ENCODE data around the gene TSHZ3. TPM values are rescaled to one million over a fixed set of nuclear protein-coding genes. Genes with fewer than 3 reads are reported as not detected.
A peak's percentile ranks its signal among the peaks of the same experiment; 100 is the strongest.

The TSHZ3 gene
- total and polyA plus RNA-seq, 2 donors from 2014 or later: 1.7 to 8.4 TPM

DNA sequence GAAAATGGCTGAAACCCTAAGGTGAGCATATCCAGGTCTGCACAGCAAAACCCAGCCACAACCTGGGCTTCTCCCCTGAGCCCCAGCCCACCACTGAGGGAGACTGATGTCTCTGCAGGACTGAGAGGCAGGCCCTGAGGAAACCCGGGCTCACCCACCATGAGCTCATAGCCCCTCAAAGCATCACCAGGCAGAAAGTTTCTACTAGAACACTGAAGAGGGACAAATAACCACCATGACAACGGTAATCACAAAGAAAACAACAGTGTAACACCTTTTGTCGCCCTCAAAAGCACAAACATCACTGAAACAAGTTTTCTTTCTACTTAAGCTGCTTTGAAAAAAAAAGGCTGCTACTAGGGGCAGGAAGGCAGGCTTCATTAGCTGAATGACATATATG, 29.8 kb downstream of the TSHZ3 start:
- Histone ChIP-seq H3K4me3 (ENCODE audit: low read length in 3 of 3) (no peak overlapping the region), H3K36me3 (ENCODE audit: control insufficient read depth in 2 of 3, insufficient read depth in 3 of 3, low read length in 3 of 3) (no peaks in the 10 kb centered on the region), H3K27me3 (ENCODE audit: control insufficient read depth, insufficient read depth, low read length) (no peaks in the 10 kb centered on the region), H3K9me3 (ENCODE audit: control insufficient read depth in 2 of 3, insufficient read depth in 1 of 3, low read length in 3 of 3) (no peaks in the 10 kb centered on the region), H3K4me1 (ENCODE audit: control insufficient read depth in 2 of 3, insufficient read depth in 2 of 3, low read depth in 1 of 3, low read length in 3 of 3) (peaks cover 0 to 4% (median 0%) of the 10 kb centered on the region in 3 donors), H3K27ac (ENCODE audit: low read depth in 2 of 2, low read length in 2 of 2) (no peak overlapping the region), H3K9ac (ENCODE audit: low read length in 3 of 3) (no peak overlapping the region)
- intact Hi-C loops (cut with DNase I): no loop called here
- FAIRE-seq (no peak), DNase-seq (no peak)
- TF ChIP-seq, protein P1, sequence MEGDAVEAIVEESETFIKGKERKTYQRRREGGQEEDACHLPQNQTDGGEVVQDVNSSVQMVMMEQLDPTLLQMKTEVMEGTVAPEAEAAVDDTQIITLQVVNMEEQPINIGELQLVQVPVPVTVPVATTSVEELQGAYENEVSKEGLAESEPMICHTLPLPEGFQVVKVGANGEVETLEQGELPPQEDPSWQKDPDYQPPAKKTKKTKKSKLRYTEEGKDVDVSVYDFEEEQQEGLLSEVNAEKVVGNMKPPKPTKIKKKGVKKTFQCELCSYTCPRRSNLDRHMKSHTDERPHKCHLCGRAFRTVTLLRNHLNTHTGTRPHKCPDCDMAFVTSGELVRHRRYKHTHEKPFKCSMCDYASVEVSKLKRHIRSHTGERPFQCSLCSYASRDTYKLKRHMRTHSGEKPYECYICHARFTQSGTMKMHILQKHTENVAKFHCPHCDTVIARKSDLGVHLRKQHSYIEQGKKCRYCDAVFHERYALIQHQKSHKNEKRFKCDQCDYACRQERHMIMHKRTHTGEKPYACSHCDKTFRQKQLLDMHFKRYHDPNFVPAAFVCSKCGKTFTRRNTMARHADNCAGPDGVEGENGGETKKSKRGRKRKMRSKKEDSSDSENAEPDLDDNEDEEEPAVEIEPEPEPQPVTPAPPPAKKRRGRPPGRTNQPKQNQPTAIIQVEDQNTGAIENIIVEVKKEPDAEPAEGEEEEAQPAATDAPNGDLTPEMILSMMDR (IDR thresholded peaks at IDR 0.05; ENCODE audit: borderline replicate concordance, extremely low read depth, insufficient read depth): no peak

DNA sequence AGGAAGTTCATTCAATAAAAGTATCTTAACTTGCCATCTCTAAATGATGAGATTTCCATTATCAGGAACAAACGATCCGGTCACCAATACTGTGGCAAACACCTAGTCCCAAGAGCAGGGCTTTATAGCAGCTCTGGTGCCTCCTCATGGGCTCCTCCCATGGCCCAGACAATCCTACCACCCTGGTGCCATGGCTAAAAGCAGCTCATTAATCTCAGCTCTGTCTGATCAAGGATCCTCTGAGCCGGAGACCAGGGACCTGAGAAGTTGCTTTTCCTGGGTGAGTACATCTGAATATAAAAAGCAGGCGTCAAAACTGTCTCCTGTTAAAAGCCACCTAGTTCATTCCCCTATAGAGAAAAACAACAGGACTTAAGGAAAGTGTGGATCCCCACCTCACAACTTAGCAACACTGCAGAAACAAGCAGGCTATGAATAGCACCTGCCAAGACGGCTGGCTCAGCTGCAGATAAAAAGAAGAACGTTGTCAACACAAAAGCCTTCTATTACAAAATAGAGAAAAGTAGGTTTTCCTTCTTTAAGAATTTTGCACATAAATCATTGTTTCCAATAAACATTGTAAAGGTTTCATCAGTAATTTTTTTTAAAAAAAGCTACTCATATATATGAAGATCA, 30.3 kb downstream of the TSHZ3 start:
- H3K27me3 ChIP-seq (ENCODE audit: control insufficient read depth, insufficient read depth, low read length): no peaks in the 10 kb centered on the region
- H3K4me3 ChIP-seq (ENCODE audit: low read length in 3 of 3): no peak overlapping the region
- FAIRE-seq: no peak
- no peak overlapping the region for H3K27ac ChIP-seq (ENCODE audit: low read depth in 2 of 2, low read length in 2 of 2)
- no peaks in the 10 kb centered on the region for H3K9me3 ChIP-seq (ENCODE audit: control insufficient read depth in 2 of 3, insufficient read depth in 1 of 3, low read length in 3 of 3)
- intact Hi-C loops (cut with DNase I): no loop called here
- peaks cover 0 to 4% (median 0%) of the 10 kb centered on the region in 3 donors for H3K4me1 ChIP-seq (ENCODE audit: control insufficient read depth in 2 of 3, insufficient read depth in 2 of 3, low read depth in 1 of 3, low read length in 3 of 3)
- no peak overlapping the region for H3K9ac ChIP-seq (ENCODE audit: low read length in 3 of 3)
- TF ChIP-seq, protein P1 (IDR thresholded peaks at IDR 0.05; ENCODE audit: borderline replicate concordance, extremely low read depth, insufficient read depth): no peak
- no peak for DNase-seq
- H3K36me3 ChIP-seq (ENCODE audit: control insufficient read depth in 2 of 3, insufficient read depth in 3 of 3, low read length in 3 of 3): no peaks in the 10 kb centered on the region

DNA sequence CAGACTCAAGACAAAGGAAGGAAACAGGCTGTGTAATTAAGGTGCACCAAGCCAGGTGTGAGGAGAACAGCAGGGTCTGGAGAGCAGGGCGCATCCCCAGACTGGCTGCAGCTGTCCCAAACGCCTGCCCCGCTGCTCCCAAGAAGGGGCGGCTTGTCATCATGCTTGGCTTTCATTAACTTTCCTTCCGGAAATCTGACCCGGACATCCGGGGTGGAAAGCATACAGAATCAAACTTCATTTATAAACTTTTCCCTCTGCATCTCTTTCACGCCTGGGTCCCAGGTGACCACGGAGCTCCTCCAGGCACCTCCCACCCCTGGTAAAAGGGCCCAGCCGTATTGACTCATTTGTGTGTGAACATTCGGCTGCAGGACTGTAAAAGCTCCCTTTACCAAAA, 31.7 kb downstream of the TSHZ3 start:
- H3K4me3 ChIP-seq (ENCODE audit: low read length in 3 of 3): no peak overlapping the region
- DNase-seq (peak in 4 of 5 donors; percentile 21 to 39 (median 30)), FAIRE-seq (no peak)
- peaks cover 0 to 4% (median 0%) of the 10 kb centered on the region in 3 donors for H3K4me1 ChIP-seq (ENCODE audit: control insufficient read depth in 2 of 3, insufficient read depth in 2 of 3, low read depth in 1 of 3, low read length in 3 of 3)
- intact Hi-C loops (cut with DNase I): no loop called here
- TF ChIP-seq, protein P1 (IDR thresholded peaks at IDR 0.05; ENCODE audit: borderline replicate concordance, extremely low read depth, insufficient read depth): no peak
- no peaks in the 10 kb centered on the region for H3K9me3 ChIP-seq (ENCODE audit: control insufficient read depth in 2 of 3, insufficient read depth in 1 of 3, low read length in 3 of 3)
- H3K36me3 ChIP-seq (ENCODE audit: control insufficient read depth in 2 of 3, insufficient read depth in 3 of 3, low read length in 3 of 3): no peaks in the 10 kb centered on the region
- no peak overlapping the region for H3K27ac ChIP-seq (ENCODE audit: low read depth in 2 of 2, low read length in 2 of 2)
- H3K9ac ChIP-seq (ENCODE audit: low read length in 3 of 3): no peak overlapping the region
- H3K27me3 ChIP-seq (ENCODE audit: control insufficient read depth, insufficient read depth, low read length): no peaks in the 10 kb centered on the region

DNA sequence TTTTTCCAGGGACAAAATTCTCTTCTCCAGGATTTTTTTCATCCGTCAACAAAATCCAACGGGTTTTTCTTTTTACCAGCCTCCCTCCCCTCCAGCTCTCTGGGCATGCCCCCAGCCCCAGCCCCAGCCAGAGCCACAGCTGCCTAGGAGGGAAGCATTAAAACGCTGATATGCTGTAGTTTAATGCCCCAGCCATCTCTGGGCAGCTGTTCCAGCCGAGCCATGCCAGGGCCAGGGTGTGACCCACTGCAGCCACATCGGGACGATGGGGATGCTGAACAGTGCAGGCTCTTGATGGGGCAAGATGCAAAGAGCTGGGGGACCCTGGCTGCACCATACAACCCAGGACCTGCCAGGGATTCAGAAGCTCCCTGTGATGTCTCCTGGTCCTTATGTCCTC, 32.1 kb downstream of the TSHZ3 start:
- H3K27ac ChIP-seq (ENCODE audit: low read depth in 2 of 2, low read length in 2 of 2): no peak overlapping the region

More for the DNA sequence above, 32.1 kb downstream of the TSHZ3 start:
- Histone ChIP-seq H3K4me3 (ENCODE audit: low read length in 3 of 3) (no peak overlapping the region), H3K9me3 (ENCODE audit: control insufficient read depth in 2 of 3, insufficient read depth in 1 of 3, low read length in 3 of 3) (no peaks in the 10 kb centered on the region), H3K4me1 (ENCODE audit: control insufficient read depth in 2 of 3, insufficient read depth in 2 of 3, low read depth in 1 of 3, low read length in 3 of 3) (peaks cover 0 to 4% (median 0%) of the 10 kb centered on the region in 3 donors), H3K9ac (ENCODE audit: low read length in 3 of 3) (no peak overlapping the region), H3K27me3 (ENCODE audit: control insufficient read depth, insufficient read depth, low read length) (no peaks in the 10 kb centered on the region), H3K36me3 (ENCODE audit: control insufficient read depth in 2 of 3, insufficient read depth in 3 of 3, low read length in 3 of 3) (no peaks in the 10 kb centered on the region)
- TF ChIP-seq, protein P1 (IDR thresholded peaks at IDR 0.05; ENCODE audit: borderline replicate concordance, extremely low read depth, insufficient read depth): no peak
- peak in 1 of 5 donors; percentile 33 for DNase-seq
- no peak for FAIRE-seq
- intact Hi-C loops (cut with DNase I): no loop called here

Data from kidney (tissue), 14 donors.